ENCODE results near the gene CAMK1G.

The CAMK1G gene

GRCh38 chr1:209603877-209604276, 20.4 kb downstream of the CAMK1G start:
- no peak for DNase-seq (ENCODE audit: low spot score)
- TF ChIP-seq, protein P1, sequence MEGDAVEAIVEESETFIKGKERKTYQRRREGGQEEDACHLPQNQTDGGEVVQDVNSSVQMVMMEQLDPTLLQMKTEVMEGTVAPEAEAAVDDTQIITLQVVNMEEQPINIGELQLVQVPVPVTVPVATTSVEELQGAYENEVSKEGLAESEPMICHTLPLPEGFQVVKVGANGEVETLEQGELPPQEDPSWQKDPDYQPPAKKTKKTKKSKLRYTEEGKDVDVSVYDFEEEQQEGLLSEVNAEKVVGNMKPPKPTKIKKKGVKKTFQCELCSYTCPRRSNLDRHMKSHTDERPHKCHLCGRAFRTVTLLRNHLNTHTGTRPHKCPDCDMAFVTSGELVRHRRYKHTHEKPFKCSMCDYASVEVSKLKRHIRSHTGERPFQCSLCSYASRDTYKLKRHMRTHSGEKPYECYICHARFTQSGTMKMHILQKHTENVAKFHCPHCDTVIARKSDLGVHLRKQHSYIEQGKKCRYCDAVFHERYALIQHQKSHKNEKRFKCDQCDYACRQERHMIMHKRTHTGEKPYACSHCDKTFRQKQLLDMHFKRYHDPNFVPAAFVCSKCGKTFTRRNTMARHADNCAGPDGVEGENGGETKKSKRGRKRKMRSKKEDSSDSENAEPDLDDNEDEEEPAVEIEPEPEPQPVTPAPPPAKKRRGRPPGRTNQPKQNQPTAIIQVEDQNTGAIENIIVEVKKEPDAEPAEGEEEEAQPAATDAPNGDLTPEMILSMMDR (IDR thresholded peaks at IDR 0.05; ENCODE audit: borderline replicate concordance, control extremely low read depth, extremely low read depth, insufficient read depth, missing control alignments), result no peak
- in situ Hi-C loops (cut with MboI; ENCODE audit: low sequenced_read_pairs, unreplicated experiment), result no loop called here

DNA sequence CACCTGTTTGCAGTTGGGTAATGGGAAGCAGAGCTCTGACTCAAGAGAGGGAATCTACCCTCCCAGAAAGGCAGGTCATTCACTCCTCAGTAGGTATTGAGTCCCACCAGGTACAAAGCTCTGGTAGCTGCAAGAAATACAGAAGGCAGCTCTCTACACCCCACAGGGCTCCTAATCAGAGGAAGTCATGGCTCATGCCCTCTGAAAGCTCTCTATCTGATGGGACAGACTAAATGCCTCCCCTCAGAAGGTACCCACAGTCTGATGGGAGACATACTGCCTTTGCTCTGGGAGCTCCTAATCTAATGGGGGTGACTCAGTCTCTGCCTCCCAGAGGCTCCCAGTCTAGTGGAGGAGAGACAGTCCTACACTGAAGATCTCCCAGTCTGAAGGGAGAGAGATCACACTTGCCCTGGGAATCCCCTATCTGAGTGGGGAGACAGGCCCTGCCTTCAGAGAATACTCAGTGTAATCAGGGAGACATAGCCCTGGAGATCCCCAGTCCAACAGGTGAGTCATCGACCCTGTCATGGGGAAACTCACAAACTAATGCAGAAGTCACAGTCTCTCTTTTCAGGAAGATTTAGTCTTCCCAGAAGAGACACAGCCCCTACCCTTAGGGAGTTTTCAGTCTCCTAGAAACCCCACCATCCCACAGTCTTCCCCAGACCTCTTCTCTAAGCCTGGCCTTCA, 23.7 kb downstream of the CAMK1G start:
- peak; percentile 72 for DNase-seq (ENCODE audit: low spot score)
- in situ Hi-C loops (cut with MboI; ENCODE audit: low sequenced_read_pairs, unreplicated experiment), result no loop called here
- TF ChIP-seq, protein P1 (IDR thresholded peaks at IDR 0.05; ENCODE audit: borderline replicate concordance, control extremely low read depth, extremely low read depth, insufficient read depth, missing control alignments), result no peak

DNA sequence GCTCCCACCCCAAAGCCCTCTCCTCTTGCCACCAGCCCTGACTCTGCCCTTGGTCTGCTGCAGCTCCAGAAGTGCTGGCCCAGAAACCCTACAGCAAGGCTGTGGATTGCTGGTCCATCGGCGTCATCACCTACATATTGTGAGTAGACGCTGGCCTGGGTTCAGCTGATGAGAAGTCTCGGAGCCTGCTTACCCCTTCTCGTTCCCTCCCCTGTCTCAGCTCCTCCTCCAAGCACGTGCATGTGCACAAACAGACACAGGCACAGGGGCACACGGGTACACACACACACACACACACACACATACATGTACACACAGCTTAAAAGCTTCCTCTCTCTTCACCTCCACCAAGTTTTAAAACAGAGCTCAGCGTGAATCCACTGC, 24.3 kb downstream of the CAMK1G start:
- no peak for DNase-seq (ENCODE audit: low spot score)
- TF ChIP-seq, protein P1 (IDR thresholded peaks at IDR 0.05; ENCODE audit: borderline replicate concordance, control extremely low read depth, extremely low read depth, insufficient read depth, missing control alignments), result no peak
- in situ Hi-C loops (cut with MboI; ENCODE audit: low sequenced_read_pairs, unreplicated experiment), result no loop called here

DNA sequence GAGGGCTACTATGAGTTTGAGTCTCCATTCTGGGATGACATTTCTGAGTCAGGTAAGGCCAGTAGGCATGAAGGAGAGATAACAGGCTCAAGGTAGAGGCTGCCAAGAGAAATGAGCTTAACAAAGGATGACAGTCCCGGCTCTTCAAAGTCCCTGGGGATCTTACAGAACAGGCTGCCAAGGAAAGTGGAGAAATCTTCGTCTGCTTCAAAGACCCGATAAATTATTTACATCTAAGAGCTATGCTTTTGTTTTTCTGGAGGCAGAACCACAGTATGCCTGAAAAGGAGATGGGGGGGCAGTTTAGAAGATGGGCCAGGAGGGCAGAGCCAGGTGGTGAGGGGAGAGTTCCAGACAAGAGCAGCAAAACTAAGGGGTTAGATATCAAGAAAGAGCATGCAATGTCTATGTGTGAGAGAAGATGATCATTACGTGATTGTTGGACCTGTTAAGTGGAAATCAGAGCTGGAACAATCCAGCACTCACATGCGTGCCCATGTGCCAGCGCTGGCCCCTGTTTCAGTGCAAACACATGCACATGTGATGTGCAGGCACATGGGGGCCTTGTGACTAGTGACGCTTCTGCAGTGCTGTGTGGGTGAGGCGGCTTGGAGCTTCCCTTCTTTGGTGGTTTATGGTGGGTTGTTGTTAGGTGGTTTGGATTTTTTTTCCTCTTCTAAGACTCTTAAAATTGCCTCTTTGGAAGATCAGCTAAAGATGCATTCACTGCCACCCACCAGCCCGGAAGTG, 25.7 kb downstream of the CAMK1G start:
- in situ Hi-C loops (cut with MboI; ENCODE audit: low sequenced_read_pairs, unreplicated experiment), result no loop called here
- TF ChIP-seq, protein P1 (IDR thresholded peaks at IDR 0.05; ENCODE audit: borderline replicate concordance, control extremely low read depth, extremely low read depth, insufficient read depth, missing control alignments), result no peak
- no peak for DNase-seq (ENCODE audit: low spot score)

DNA sequence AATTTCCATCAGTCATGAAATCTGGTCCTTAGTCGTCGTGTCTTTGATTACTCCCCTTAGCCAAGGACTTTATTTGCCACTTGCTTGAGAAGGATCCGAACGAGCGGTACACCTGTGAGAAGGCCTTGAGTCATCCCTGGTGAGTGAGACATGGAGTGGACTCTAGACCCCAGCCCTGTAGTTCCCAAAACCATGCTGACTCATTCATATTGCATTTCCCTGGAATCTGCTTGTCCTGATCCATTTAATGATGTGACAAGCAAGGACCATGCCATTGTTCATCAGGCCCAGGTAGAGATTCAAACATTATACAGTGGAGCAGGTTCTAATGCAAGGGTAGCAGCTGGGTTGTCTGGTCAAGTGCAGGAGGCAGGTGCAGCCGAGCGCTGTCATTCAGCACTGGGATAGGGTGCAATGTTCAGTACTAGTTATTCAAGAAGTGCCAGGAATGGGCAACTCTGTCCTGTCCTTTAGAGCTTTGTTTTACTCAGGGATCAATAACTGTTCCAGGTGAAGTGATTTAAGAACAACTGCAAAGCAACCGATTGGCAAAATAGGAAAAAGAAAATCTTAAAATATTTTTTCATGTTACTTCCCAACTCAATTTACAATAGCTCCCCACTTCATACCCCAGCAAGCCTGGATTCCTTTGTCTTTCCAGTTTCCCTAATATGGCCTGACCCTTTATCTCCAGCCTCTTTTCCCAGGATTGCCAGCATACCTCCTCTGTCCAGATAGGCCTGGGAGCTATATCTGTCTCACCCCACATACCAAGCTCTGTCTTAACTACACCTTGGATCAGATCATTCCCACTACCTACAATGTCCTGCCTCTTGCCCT, 26.5 kb downstream of the CAMK1G start:
- DNase-seq (ENCODE audit: low spot score), result no peak
- in situ Hi-C loops (cut with MboI; ENCODE audit: low sequenced_read_pairs, unreplicated experiment), result no loop called here
- TF ChIP-seq, protein P1 (IDR thresholded peaks at IDR 0.05; ENCODE audit: borderline replicate concordance, control extremely low read depth, extremely low read depth, insufficient read depth, missing control alignments), result no peak

GRCh38 chr1:209610631-209610905, 27.1 kb downstream of the CAMK1G start:
- DNase-seq (ENCODE audit: low spot score), result no peak
- in situ Hi-C loops (cut with MboI; ENCODE audit: low sequenced_read_pairs, unreplicated experiment), result no loop called here
- TF ChIP-seq, protein P1 (IDR thresholded peaks at IDR 0.05; ENCODE audit: borderline replicate concordance, control extremely low read depth, extremely low read depth, insufficient read depth, missing control alignments), result no peak

Measured in GM13976 (cell line).